B cell (primary cell): ENCODE data around the gene COPA.

Source experiments
- CTCF ChIP-seq: fragments of 200-600 bp; IDR thresholded peaks from one replicate; pipeline ENCODE4 v1.8.0; 2022; ENCODE audit warnings: antibody characterized with exemption, mild to moderate bottlenecking
- EZH2 ChIP-seq: IDR thresholded peaks from 2 replicates; pipeline ENCODE4 v1.6.1; 2012; ENCODE audit warnings: borderline replicate concordance, low read depth, mild to moderate bottlenecking, moderate library complexity, low read length; ENCODE audit not compliant: insufficient read depth, poor library complexity, severe bottlenecking

DNA sequence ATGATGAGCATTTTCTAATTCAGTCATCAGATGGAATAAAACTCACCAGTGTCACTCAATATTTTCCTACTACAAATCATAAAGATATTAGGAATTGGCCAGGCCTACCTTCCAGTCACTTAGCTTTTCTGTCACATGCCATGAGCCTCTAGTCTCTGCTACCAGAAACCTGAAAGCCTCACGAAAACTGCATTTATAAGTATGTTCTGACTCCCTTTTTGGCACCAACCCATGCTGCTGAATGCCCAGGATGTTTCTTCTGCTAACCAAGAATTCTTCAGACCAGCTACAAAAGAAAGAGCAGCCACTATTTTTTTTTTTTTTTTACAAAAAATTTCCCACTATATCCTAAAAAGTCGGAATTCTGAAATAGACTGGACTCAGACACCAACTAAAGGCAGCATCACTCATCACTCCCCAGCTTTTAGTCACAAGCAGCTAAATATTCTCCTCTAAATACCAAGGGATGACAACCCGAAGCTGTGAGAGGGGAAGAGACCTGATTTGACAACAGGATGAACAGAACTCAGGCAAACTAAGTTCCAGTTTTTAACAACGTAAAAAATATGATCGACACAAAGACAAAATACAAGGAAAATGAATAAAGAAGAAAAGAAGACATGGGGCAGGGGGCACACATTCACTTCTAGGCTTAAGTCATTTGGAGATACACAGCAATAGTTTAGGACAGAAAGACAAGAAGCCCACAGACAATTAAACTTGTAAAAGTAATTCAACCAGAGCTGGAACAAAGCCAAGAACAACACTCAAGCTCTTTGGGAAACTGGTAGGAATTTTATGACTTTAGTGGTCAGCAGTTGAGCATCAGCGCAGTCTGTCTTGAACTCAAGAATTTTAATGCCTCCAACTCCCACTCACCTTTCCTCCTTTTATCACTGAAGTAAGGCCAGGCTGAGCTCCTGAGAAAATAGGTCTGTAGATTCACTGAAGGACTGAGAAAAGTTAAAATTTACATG is 82.4 kb downstream of the COPA start:
- TF ChIP-seq CTCF = no peak
- TF ChIP-seq EZH2 = no peak
